Left lung (tissue), 10 donors: ENCODE measurements around the gene HMGN5. TPM values are rescaled to one million over a fixed set of nuclear protein-coding genes. Genes with fewer than 3 reads are reported as not detected.

ENCODE experiments used
- ATAC-seq: fragments of 200-7000 bp; cut with Tn5 transposase; one replicate; pipeline ENCODE4 v1.9.1; 2020; ENCODE audit warnings: moderate library complexity
- DNase-seq, 4 donors: peaks; one replicate each; pipeline ENCODE4 v3.0.0-alpha.2; 2013 to 2020
- H3K27ac ChIP-seq, 2 donors: fragments of 200-600 bp; sonication (generic) in 1 of 2; one replicate each; pipeline versions ENCODE4 v1.5.0 to v1.8.0; 2020 to 2021
- H3K27me3 ChIP-seq, 2 donors: fragments of 200-600 bp; sonication (generic) in 1 of 2; one replicate each; pipeline versions ENCODE4 v1.5.0 to v1.8.0; 2020 to 2021
- H3K36me3 ChIP-seq, 2 donors: fragments of 200-600 bp; sonication (generic) in 1 of 2; one replicate each; pipeline versions ENCODE4 v1.5.0 to v1.8.0; 2020 to 2021
- H3K4me1 ChIP-seq, 2 donors: fragments of 200-600 bp; one replicate each; pipeline ENCODE4 v1.8.0; 2021
- H3K4me3 ChIP-seq, 2 donors: fragments of 200-600 bp; sonication (generic) in 1 of 2; one replicate each; pipeline versions ENCODE4 v1.5.0 to v1.8.0; 2020 to 2021; ENCODE audit warnings: mild to moderate bottlenecking in 1 of 2
- H3K9me3 ChIP-seq, 2 donors: fragments of 200-600 bp; sonication (generic) in 1 of 2; one replicate each; pipeline versions ENCODE4 v1.5.0 to v1.8.0; 2020 to 2021
- CTCF ChIP-seq, 2 donors: fragments of 200-600 bp; sonication (generic) in 1 of 2; IDR thresholded peaks; one replicate each; pipeline versions ENCODE4 v1.5.0 to v1.8.0; 2021; ENCODE audit warnings: antibody characterized with exemption in 2 of 2
- intact Hi-C, 2 donors: fragments of 100-400 bp; cut with DNase I; formaldehyde crosslinking; loops; one replicate each; pipeline versions ENCODE4 v1.11.2 to v1.14.2; 2022
- polyA plus RNA-seq, 6 donors: library from polyadenylated mRNA; unstranded; fragments of 120-200 nt; gene quantifications; one replicate each; pipeline ENCODE4 v1.2.1, GENCODE V29; 2013; ENCODE audit not compliant: insufficient read length in 6 of 6
- total RNA-seq, 2 donors: library from RNA; stranded (reverse); fragmentation: NEBNext Ultra II Directional; extraction: Animal tissue kit (Norgen Biotek cat#: 25700); gene quantifications; one replicate each; pipeline ENCODE4 v1.2.1, GENCODE V29; 2021
- donor health status: DM: no; HTN: yes; CAD: no.
- donor health status: DM: no; HTN: no; CAD: no.

The HMGN5 gene
- total and polyA plus RNA-seq, 8 donors: 3.0 to 31.9 (median 26.1) TPM

GRCh38 chrX:81229229-81229628 is 27.5 kb upstream of the HMGN5 start:
- DNase-seq: no peak
- Histone ChIP-seq H3K36me3 (no peaks in the 10 kb centered on the region), H3K9me3 (no peaks in the 10 kb centered on the region), H3K4me3 (no peak overlapping the region), H3K4me1 (no peaks in the 10 kb centered on the region), H3K27me3 (no peaks in the 10 kb centered on the region), H3K27ac (no peak overlapping the region)
- intact Hi-C loops: no loop called here
- no peak for TF ChIP-seq CTCF (IDR thresholded peaks at IDR 0.05)
- no peak for ATAC-seq

- Histone ChIP-seq H3K27me3 (no peaks in the 10 kb centered on the region), H3K27ac (no peak overlapping the region), H3K9me3 (no peaks in the 10 kb centered on the region), H3K4me3 (no peak overlapping the region), H3K36me3 (no peaks in the 10 kb centered on the region), H3K4me1 (no peaks in the 10 kb centered on the region)
- ATAC-seq (no peak), DNase-seq (no peak)
- TF ChIP-seq CTCF (IDR thresholded peaks at IDR 0.05): no peak
- intact Hi-C loops: no loop called here
Measured at GRCh38 chrX:81215685-81216084, 14.0 kb upstream of the HMGN5 start.

- TF ChIP-seq CTCF (IDR thresholded peaks at IDR 0.05): no peak
- Histone ChIP-seq H3K9me3 (no peaks in the 10 kb centered on the region), H3K4me1 (peaks cover 1 to 6% of the 10 kb centered on the region in 2 donors), H3K4me3 (no peak overlapping the region), H3K36me3 (no peaks in the 10 kb centered on the region), H3K27me3 (no peaks in the 10 kb centered on the region), H3K27ac (no peak overlapping the region)
- intact Hi-C loops: no loop called here
- no peak for DNase-seq
- no peak for ATAC-seq
Measured at GRCh38 chrX:81208916-81209315, 7.2 kb upstream of the HMGN5 start.

DNA sequence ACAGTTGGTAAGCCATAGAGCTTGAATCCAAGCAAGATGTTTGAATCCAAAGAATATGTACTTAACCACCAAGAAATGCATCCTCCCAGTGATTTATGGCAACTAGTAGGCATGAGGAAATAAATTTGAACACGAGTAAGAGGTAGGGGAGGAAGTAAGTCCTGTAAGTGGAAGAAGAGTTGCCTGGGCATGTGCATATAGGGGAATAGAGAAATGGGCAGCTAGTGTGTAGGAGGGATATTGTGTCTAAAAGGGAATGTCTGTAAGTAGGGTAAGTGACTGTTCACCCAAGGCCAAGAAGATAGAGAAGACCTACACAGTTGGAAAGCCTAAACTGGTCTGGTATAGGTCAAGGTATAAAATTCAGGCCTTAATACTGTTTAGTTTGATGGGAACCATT is 4.8 kb upstream of the HMGN5 start:
- intact Hi-C loops: no loop called here
- no peak for ATAC-seq
- no peak for DNase-seq
- Histone ChIP-seq H3K27ac (no peak overlapping the region), H3K36me3 (no peaks in the 10 kb centered on the region), H3K27me3 (no peaks in the 10 kb centered on the region), H3K4me3 (no peak overlapping the region), H3K4me1 (peaks cover 3 to 9% of the 10 kb centered on the region in 2 donors), H3K9me3 (no peaks in the 10 kb centered on the region)
- no peak for TF ChIP-seq CTCF (IDR thresholded peaks at IDR 0.05)

GRCh38 chrX:81205551-81205950 is 3.8 kb upstream of the HMGN5 start:
- no peak overlapping the region for H3K4me3 ChIP-seq
- peaks cover 3 to 9% of the 10 kb centered on the region in 2 donors for H3K4me1 ChIP-seq
- no peaks in the 10 kb centered on the region for H3K36me3 ChIP-seq
- intact Hi-C loops: no loop called here
- H3K9me3 ChIP-seq: no peaks in the 10 kb centered on the region
- no peak overlapping the region for H3K27ac ChIP-seq
- DNase-seq (no peak), ATAC-seq (no peak)
- no peak for TF ChIP-seq CTCF (IDR thresholded peaks at IDR 0.05)
- no peaks in the 10 kb centered on the region for H3K27me3 ChIP-seq
